Mucosa of descending colon (tissue), 3 donors: ENCODE results near the gene BLCAP. TPM values are rescaled to one million over a fixed set of nuclear protein-coding genes. Genes with fewer than 3 reads are reported as not detected.

Experiments
- ATAC-seq: fragments of 200-7000 bp; cut with Tn5 transposase; one replicate; pipeline ENCODE4 v1.9.1; 2020; ENCODE audit warnings: mild to moderate bottlenecking, moderate library complexity
- DNase-seq, 3 donors: peaks; one replicate each; pipeline ENCODE4 v3.0.0-alpha.2; 2020
- H3K36me3 ChIP-seq: fragments of 200-600 bp; one replicate; pipeline ENCODE4 v1.8.0; 2021; ENCODE audit warnings: low read depth, mild to moderate bottlenecking
- H3K4me1 ChIP-seq: fragments of 200-600 bp; one replicate; pipeline ENCODE4 v1.8.0; 2021; ENCODE audit warnings: low read depth, mild to moderate bottlenecking
- H3K4me3 ChIP-seq: fragments of 200-600 bp; one replicate; pipeline ENCODE4 v1.8.0; 2021; ENCODE audit warnings: mild to moderate bottlenecking
- H3K9me3 ChIP-seq: fragments of 200-600 bp; one replicate; pipeline ENCODE4 v1.8.0; 2021; ENCODE audit warnings: mild to moderate bottlenecking
- CTCF ChIP-seq: fragments of 200-600 bp; IDR thresholded peaks from one replicate; pipeline ENCODE4 v1.8.0; 2022; ENCODE audit warnings: antibody characterized with exemption, mild to moderate bottlenecking
- intact Hi-C, 2 donors: fragments of 100-400 bp; cut with DNase I in 1 of 2; cut with micrococcal nuclease in 1 of 2; formaldehyde crosslinking; loops; one replicate each; pipeline versions ENCODE4 v1.11.0 to v1.11.1; 2022; cut with DNase I, micrococcal nuclease
- total RNA-seq, 3 donors: library from RNA; stranded (reverse); fragmentation: NEBNext Ultra II Directional in 2 of 3; extraction: Animal tissue kit (Norgen Biotek cat#: 25700) in 2 of 3; gene quantifications; one replicate each; pipeline versions ENCODE4 v1.2.1 to v1.2.4, GENCODE V29; 2021 to 2023
- donor health status: DM: no; HTN: no; CAD: no; lungs with moderate emphysema.
- donor health status: DM: no; HTN: no; CAD: no.
- donor health status: DM: no; HTN: yes; CAD: no.

BLCAP gene
- total RNA-seq, 3 donors from 2014 or later = 87.9 to 110 (median 108) TPM

DNA sequence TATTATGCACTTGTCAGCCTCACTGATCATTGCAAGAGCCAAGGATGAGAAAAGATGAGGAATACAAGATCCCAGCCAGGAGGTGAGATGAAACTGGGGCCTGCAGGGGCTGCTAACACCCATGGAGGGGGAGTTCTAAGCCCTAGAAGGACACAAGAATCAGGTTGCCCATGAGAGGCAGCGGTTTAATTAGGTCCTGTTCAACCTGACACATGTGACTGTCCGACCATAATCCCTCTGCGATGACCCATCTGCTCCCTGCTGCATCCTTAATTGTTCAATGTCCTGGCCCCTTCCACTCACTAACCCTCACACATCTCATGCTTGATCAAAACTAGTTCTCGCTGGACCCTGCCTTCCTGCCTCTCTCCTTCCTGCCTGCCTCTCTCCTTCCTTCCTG lies 58.8 kb downstream of the BLCAP start:
- no peak overlapping the region for H3K4me3 ChIP-seq
- intact Hi-C loops = no loop called here
- DNase-seq = no peak
- no peaks in the 10 kb centered on the region for H3K9me3 ChIP-seq
- no peak for TF ChIP-seq CTCF
- no peak for ATAC-seq
- H3K4me1 ChIP-seq = no peaks in the 10 kb centered on the region
- H3K36me3 ChIP-seq = no peaks in the 10 kb centered on the region

Other genes starting within 250 kb of the BLCAP start
- gene MANBAL, start 238.2 kb downstream of the BLCAP start, total RNA-seq = 10 to 100 TPM; 38.3 to 49.2 (median 43.2) TPM
- 100 to 1,000 TPM; 111 to 155 (median 132) TPM for gene SRC, start 181.7 kb downstream of the BLCAP start, total RNA-seq
- gene NNAT, start 6.6 kb downstream of the BLCAP start, total RNA-seq = 10 to 100 TPM in 1 of 3 donors, 1 to 10 TPM in 1, under 1 TPM in 1; 0.32 to 41.3 (median 4.0) TPM
- gene CTNNBL1, start 166.2 kb upstream of the BLCAP start, total RNA-seq = 10 to 100 TPM; 31.0 to 64.8 (median 37.8) TPM